Posterior vena cava (tissue), 2 donors: ENCODE measurements around the gene AIF1. TPM values are rescaled to one million over a fixed set of nuclear protein-coding genes. Genes with fewer than 3 reads are reported as not detected.

Experiments
- DNase-seq: peaks from one replicate; pipeline ENCODE4 v3.0.0-alpha.2; 2020; ENCODE audit warnings: low spot score
- intact Hi-C, 2 donors: fragments of 100-400 bp; cut with DNase I; formaldehyde crosslinking; loops; one replicate each; pipeline versions ENCODE4 v1.14.1 to v1.14.2; 2022 to 2023
- total RNA-seq, 2 donors: library from RNA; stranded (reverse); fragmentation: NEBNext Ultra II Directional; extraction: Animal tissue kit (Norgen Biotek cat#: 25700); gene quantifications; one replicate each; pipeline ENCODE4 v1.2.1, GENCODE V29; 2021
- donor health status: DM: yes; HTN: yes; CAD: no.
- donor health status: DM: yes; HTN: yes; CAD: no.

The AIF1 gene
- total RNA-seq, 2 donors from 2014 or later, result 18.1 to 68.7 TPM

DNA sequence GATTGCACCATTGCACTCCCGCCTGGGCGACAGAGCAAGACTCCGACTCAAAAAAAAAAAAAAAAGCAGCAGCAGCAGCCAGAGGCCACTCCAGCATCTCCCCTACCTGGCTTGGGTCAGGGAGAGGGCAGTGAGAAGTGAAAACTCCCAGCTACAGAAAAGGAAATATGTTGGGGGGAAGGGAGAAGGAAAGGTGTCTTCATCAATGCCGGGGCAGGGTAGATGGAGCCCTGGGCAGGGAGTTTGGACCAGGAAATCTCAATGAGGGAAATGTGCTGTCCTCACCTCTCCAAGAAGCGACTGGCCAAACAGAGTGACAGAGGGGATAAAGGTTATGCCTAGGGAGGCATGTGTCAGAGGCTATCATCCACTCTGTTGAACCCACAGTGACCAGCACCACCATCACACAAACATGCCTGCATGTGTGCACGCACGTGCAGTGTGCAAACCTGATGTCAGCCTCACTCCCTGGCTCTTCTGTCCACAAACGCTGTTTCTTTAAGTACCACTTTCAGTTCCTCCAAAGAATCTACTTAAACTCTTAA, 887 bp upstream of the AIF1 start:
- DNase-seq, result no peak
- intact Hi-C loops, result loop anchor here in 1 of 2 donors (1.0 kb wide), 1 partner anchor 38 kb away; no protein-coding TSS in a partner anchor

GRCh38 chr6:31615748-31616147, 714 bp downstream of the AIF1 start:
- DNase-seq, result no peak
- intact Hi-C loops, result no loop called here

GRCh38 chr6:31617010-31617409, 2.0 kb downstream of the AIF1 start:
- no peak for DNase-seq
- intact Hi-C loops, result no loop called here

DNA sequence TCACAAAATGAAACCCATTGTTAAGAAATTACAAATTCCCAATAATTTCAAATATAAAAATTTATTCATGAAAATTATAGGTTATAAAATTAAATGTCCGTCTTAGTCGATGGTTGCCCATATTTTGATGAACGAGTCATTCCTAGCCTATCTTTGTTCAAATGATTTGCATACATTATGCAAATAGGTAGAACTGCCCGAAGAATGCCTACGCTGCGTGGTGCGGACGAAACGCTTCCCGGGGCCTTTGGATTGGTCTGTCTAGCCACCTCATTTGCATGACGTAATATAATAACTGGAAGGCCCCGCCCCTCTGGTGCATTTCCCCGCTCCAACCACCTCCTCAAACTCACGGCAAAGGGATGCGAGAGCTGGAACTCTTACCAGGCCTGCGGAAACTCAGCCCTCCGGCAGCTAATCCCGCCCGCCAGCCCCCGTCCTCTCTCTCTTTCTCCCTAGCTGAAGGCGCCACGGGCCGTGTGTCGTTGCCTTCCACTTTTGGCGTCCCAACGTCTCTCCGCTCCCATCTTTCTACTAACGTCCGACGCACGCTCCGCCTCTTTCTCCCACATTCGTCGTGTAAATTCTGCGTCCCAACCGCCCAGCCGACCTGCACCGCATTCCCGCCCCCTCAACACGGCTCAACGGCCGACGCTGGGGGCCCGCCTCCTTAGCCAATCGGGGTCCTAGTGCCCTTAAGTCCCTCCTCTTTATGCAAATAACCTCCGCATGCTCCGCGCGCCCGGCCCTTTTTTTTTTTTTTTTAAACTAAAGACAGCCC, 5.0 kb downstream of the AIF1 start:
- intact Hi-C loops, result no loop called here
- peak; percentile 99 for DNase-seq

GRCh38 chr6:31620586-31621319, 5.7 kb downstream of the AIF1 start, which contains the start of gene PRRC2A:
Gene PRRC2A, plus strand, starts transcription at chr6:31620715. Its CDS starts 2,075 bp downstream, at chr6:31622790.
- intact Hi-C loops, result no loop called here
- peak; percentile 98 for DNase-seq

DNA sequence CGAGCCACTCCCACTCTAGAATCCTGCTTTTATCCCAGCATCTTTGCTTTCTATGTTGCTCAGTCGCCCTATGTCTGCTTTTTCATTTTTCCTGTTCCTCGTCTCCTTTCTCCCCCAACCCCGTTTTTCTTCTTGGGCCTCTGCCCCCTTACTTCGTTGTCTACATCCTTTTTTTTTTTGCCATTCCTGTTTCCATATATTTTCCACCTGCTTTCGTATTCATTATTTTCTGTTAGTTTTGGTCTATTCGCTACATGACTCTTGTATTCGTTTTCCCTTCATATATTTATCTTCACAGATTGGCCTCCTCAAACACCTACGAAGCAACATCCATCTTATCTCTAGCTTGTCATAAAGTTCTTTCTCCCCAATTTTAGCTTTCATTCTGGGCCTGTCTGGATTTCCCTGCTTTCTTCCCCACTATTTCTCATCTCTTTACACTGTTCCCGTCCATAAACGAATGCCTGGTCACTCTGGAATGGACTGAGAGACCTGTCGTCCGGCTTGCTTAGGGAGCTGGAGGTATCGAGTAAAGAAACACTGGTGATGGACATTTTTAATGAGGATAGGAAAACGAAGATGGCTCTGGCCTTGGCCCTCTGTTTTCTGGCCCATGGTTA, 6.4 kb downstream of the AIF1 start:
- DNase-seq, result no peak
- intact Hi-C loops, result no loop called here

GRCh38 chr6:31621991-31622390, 7.0 kb downstream of the AIF1 start:
- intact Hi-C loops, result no loop called here
- DNase-seq, result no peak

- intact Hi-C loops, result no loop called here
Observed at GRCh38 chr6:31622684-31623091, 7.7 kb downstream of the AIF1 start.

GRCh38 chr6:31624070-31624469, 9.0 kb downstream of the AIF1 start:
- intact Hi-C loops, result no loop called here
- no peak for DNase-seq

More at GRCh38 chr6:31622684-31623091, 7.7 kb downstream of the AIF1 start:
- no peak for DNase-seq

GRCh38 chr6:31626952-31627351, 11.9 kb downstream of the AIF1 start:
- intact Hi-C loops, result no loop called here
- no peak for DNase-seq

- DNase-seq, result no peak
- intact Hi-C loops, result no loop called here
Observed at GRCh38 chr6:31627690-31628287, 12.8 kb downstream of the AIF1 start.

- DNase-seq, result no peak
- intact Hi-C loops, result no loop called here
Observed at GRCh38 chr6:31629014-31629413, 14.0 kb downstream of the AIF1 start.

GRCh38 chr6:31630177-31630934, 15.3 kb downstream of the AIF1 start:
- intact Hi-C loops, result no loop called here
- DNase-seq, result no peak

DNA sequence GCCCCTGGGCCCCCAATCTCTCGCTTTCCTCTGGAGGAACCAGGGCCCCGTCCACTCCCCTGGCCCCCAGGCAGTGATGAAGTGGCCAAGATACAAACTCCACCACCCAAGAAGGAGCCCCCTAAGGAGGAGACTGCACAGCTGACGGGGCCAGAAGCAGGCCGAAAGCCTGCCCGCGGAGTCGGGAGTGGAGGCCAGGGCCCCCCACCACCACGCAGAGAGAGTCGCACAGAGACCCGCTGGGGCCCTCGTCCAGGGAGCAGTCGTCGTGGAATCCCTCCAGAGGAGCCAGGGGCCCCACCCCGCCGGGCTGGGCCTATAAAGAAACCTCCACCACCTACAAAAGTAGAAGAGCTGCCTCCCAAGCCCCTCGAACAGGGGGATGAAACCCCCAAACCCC, 16.2 kb downstream of the AIF1 start:
- no peak for DNase-seq

DNA sequence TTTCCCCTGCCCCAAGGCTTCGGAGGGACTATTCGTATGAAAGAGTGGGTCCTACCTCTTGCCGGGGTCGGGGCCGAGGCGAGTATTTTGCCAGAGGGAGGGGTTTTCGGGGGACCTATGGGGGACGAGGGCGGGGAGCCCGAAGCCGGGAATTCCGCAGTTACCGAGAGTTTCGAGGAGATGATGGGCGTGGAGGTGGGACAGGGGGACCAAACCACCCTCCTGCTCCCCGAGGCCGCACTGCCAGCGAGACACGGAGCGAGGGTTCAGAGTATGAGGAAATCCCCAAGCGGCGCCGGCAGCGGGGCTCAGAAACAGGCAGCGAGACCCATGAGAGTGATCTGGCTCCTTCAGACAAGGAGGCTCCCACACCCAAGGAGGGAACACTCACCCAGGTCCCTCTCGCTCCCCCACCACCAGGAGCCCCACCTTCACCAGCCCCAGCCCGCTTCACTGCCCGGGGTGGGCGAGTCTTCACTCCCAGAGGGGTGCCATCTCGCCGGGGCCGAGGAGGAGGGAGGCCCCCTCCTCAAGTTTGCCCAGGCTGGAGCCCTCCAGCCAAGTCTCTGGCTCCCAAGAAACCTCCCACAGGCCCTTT, 16.7 kb downstream of the AIF1 start:
- no peak for DNase-seq
- intact Hi-C loops, result no loop called here

More for the DNA sequence above, 16.2 kb downstream of the AIF1 start:
- intact Hi-C loops, result no loop called here

GRCh38 chr6:31632279-31632946, 17.4 kb downstream of the AIF1 start:
- no peak for DNase-seq
- intact Hi-C loops, result no loop called here

- intact Hi-C loops, result no loop called here
- DNase-seq, result no peak
Observed at GRCh38 chr6:31633447-31633846, 18.4 kb downstream of the AIF1 start.

DNA sequence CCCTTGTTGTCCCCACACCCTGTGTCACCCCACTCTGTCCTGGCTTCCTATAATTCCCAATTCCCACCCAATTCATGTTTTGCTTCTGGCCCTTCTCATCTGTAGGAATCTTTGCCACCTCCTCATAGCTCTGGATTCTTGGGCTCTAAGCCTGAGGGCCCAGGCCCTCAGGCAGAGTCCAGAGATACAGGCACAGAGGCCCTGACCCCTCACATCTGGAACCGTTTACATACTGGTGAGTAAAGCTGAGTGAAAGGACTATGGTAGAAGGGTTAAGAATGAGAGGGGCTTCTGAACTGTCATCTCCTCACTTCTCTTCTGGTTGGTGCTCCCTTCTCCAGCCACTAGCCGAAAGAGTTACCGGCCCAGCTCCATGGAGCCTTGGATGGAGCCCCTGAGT, 19.1 kb downstream of the AIF1 start:
- DNase-seq, result no peak
- intact Hi-C loops, result no loop called here
